HG02938 (cell line): ENCODE results near the gene ZNF316.
"Not testable (repeated sequence)": the region's sequence is repeated elsewhere in the genome, so short reads cannot be mapped to it uniquely, and the experiment has no call there.

ENCODE experiments used
- ATAC-seq: cut with Tn5 transposase; IDR thresholded peaks from one replicate; pipeline ENCODE4 v1.9.1; 2021; ENCODE audit warnings: mild to moderate bottlenecking, moderate library complexity; ENCODE audit not compliant: unreplicated experiment

The ZNF316 gene

DNA sequence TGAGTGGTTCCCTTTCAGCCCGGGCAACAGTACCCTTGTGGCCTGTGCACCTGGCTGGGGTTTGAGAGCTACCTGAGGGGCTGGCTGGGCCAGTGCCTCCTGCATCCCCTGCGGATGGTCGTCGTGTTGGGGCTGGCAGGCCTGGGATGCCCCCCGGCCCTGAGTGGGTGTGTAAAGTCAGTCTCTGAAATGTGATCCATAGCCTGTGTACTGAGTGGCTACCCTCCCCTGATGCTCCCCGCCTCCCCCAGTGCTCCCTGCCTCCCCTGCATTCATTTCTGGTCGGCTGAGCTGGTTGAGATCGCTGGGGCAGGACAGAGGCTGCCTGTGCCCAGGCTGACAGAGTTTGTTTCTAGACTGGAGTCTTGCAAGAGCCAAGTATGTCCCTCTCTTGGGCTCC, 9.3 kb downstream of the ZNF316 start:
- ATAC-seq: no peak

DNA sequence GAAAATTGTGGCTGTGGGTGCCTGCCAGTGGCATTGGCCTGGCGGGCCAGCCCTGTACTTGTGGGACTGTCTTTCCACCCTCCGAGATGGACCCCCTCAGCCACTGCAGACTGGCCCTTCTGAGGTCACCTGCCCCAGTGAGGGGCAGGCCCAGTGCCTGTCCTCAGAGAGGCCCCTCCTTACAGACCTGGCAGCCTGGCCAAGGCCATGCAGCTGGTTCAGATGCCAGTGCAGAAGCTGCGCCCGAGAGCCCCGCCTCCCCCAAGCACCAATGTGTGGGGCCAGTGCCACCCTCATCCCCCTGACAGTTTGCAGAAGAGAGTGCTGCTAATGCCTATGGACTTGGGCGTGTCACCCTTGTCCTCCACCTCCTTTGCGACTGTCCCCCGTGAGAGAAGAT, 10.0 kb downstream of the ZNF316 start:
- no peak for ATAC-seq

- ATAC-seq: no peak
Observed at GRCh38 chr7:6647541-6647940, 10.4 kb downstream of the ZNF316 start.

GRCh38 chr7:6648066-6648814, 11.1 kb downstream of the ZNF316 start:
- ATAC-seq: no peak

GRCh38 chr7:6648815-6649104, 11.6 kb downstream of the ZNF316 start:
- ATAC-seq: no peak

GRCh38 chr7:6649241-6649961, 12.3 kb downstream of the ZNF316 start:
- ATAC-seq: no peak

DNA sequence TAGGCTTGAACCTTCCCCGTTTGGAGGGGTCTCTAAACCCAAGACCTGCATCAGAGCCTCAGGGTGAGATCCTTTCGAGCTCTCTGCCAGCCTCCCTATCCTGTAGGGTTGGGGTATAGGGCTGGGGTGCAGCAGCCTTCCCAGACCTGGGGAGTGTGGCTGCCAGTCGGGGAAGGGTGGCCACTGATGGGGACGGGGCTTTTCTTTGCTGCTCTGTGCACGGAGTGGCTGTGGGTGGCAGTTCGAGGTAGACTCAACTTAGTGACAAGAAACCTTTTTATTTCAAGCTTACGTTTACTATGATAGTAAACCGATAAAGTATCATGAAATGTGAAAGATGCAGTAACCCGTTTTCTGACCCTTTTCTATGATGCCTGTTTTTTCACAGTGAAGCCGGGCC, 13.0 kb downstream of the ZNF316 start:
- no peak for ATAC-seq

DNA sequence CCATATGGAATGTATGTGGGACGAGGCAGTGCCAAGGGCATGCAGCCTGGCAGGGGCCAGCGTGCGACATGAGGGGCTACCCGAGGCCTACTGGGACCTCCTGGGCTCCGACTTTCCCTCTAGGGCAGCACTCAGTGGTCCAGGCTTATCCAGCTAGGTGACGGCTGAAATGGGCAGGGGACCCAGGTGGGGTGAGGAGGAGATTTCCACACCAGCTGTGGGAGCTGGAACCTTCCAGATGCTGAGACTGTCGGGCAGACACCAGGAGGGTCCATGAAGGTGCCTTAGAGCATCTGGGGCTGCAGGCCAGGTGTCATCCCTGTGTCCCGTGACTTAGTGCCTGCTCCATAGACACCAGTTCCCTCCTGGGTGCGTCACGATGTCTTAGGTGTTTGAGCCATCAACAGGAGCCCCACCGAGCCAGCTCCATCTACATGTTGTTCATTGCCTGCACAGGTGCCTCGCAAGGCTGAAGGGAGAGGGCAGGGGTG, 13.4 kb downstream of the ZNF316 start:
- no peak for ATAC-seq

- no peak for ATAC-seq
Observed at GRCh38 chr7:6651851-6652445, 14.8 kb downstream of the ZNF316 start.

GRCh38 chr7:6652446-6653011, 15.4 kb downstream of the ZNF316 start:
- ATAC-seq: no peak

DNA sequence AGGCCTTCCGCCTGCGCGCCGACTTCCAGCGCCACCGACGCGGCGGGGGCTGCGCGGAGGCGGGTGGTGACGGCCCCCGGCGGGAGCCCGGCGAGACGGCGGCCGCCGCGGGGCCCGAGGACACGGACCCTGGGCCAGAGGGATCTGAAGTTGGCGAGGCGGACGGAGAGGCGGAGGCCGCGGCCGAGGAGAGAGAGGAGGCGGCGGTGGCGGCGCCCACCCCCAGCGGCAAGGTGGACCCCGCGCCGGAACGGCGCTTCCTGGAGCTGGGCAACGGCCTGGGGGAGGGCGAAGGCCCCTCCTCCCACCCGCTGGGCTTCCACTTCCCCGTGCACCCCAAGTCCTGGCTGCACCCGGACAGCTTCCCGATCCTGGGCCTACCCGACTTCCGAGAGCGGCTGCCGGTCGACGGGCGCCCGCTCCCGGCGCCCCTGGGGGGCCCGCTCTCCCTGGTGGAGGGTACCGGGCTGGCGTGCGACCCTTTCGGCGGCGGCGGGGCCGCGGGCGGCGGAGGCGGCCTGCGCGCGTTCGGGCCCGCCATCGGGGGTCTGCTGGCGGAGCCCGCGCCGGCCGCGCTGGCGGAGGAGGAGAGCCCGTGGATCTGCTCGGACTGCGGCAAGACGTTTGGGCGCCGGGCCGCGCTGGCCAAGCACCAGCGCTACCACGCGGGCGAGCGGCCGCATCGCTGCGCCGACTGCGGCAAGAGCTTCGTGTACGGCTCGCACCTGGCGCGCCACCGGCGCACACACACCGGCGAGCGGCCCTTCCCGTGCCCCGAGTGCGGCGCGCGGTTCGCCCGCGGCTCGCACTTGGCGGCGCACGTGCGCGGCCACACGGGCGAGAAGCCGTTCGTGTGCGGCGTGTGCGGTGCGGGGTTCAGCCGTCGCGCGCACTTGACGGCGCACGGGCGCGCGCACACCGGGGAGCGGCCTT, 16.2 kb downstream of the ZNF316 start:
- no peak for ATAC-seq

DNA sequence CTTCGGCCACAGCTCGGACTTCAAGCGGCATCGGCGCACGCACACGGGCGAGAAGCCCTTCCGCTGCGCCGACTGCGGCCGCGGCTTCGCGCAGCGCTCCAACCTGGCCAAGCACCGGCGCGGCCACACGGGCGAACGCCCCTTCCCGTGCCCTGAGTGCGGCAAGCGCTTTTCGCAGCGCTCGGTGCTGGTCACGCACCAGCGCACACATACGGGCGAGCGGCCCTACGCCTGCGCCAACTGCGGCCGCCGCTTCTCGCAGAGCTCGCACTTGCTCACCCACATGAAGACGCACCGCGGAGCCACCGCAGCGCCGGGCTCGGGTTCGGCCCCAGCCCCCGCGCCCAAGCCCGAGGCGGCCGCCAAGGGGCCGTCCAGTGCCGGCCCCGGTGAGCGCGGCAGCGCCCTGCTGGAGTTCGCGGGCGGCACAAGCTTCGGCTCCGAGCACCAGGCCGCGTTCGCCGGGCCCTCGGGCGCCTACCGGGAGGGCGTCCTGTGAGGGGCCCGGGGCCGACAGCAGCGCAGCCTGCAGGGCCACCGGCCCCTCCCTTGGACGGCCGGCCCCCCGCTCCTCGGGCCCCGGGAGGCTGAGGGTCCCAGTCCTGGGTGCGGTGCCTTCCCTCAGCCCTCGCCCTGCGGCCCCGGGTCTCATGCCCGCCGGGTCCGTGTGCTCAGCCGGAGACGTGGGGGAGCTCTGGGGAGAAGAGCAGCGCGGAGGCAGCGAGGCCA, 17.2 kb downstream of the ZNF316 start:
- ATAC-seq: no peak

DNA sequence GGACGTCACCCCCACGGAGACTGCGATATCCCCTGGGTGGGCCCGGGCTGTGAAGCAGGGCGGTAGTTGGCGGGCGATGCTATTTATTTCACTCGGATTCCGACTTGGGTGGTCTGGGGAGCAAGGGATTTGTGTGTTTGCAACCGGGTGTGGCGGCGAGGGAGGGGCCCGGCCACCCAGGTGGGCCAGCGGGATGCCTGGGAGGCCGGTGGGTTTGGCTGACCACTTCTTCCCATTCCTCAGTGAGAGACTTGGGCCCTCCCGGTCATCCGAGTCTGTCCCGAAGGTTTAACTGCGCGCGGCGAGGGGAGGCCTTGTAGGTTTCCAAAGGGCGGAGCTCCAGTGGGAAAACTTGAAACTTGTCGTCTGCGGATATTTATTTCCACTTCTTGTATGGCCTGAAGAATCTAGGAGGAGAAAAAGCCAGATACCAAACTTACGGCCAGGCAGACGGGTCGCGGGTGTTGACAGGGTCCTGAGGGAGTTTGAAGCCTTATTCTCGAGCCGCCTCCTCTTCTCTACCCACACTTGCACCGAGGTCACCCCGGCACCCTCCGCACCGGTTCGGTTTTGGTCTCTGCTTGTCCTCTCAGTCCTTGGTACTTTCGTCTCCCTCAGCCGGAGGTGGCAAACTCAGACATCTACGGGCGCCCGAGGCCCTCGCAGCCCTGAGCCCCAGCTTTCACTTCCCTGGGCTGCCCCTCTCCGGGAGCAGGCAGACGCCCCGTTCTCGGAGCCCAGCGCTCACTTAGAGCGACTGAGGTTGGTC, 17.9 kb downstream of the ZNF316 start:
- ATAC-seq: no peak

- no peak for ATAC-seq
Observed at GRCh38 chr7:6655636-6656385, 18.7 kb downstream of the ZNF316 start.

- ATAC-seq: no peak
Observed at GRCh38 chr7:6656413-6656812, 19.3 kb downstream of the ZNF316 start.

DNA sequence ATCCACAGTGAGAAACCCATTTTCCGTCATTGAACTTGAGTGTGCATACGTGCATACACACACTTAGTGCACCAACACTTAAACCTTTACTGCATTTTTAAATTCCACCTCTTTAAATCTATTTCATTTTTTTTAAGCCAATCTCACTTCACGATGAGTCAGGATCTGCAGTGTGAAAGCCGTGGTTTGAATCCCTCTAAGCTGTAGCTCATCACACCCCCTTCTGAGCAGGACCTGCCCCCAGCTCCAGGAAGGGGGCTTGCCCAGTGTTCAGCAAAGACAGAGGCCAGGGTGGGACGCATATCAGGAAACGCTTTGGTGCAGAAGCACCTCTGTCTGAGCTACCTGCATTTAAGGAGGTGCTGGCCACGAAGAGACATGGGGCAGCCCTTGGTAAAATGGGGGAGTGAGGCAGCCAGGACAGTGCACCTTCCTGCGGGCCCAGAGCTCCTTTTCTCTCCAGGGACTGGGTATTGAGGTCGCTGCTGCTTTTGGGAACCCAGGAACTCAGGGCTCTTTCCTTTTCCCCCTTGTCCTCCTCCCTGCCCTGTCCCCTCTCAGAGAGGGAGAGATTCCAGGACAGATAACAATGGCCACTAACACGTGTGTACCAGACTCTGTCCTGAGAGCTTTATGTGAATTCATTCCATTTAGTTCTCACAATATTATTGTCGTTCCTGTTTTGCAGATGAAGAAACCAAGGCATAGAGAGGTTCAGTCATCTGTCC, 21.7 kb downstream of the ZNF316 start:
- no peak for ATAC-seq

GRCh38 chr7:6670851-6671250, 33.7 kb downstream of the ZNF316 start:
- ATAC-seq: not testable (repeated sequence)

- ATAC-seq: no peak
Observed at GRCh38 chr7:6675807-6676405, 38.8 kb downstream of the ZNF316 start.
